OCI-LY7 (cell line): ENCODE data around the gene CD320. TPM values are rescaled to one million over a fixed set of nuclear protein-coding genes. Genes with fewer than 3 reads are reported as not detected.

Experiments
- BruUV-seq: library from RNA; stranded (reverse); fragments of 400-500 nt; replicated peaks from 2 replicates; lab custom pipeline; 2021; lab: Mats Ljungman, UMichigan
- CTCF ChIA-PET: fragments of 300-600 bp; sonication (Branson Sonifier 250); formaldehyde crosslinking; loops from one replicate; lab custom pipeline; 2022; ENCODE audit warnings: antibody characterized with exemption; ENCODE audit not compliant: unreplicated experiment; lab: Charles Lee
- POLR2A ChIA-PET: fragments of 300-600 bp; sonication (Branson Sonifier 250); formaldehyde crosslinking; loops from one replicate; lab custom pipeline; 2022; ENCODE audit warnings: antibody characterized with exemption; lab: Charles Lee
- DNase-seq: peaks from one replicate; pipeline ENCODE4 v3.0.0-alpha.2; 2015; ENCODE audit warnings: low spot score
- H2AFZ ChIP-seq: fragments of 200-600 bp; sonication (generic), shearing (Covaris generic); 2 replicates; pipeline ENCODE4 v1.6.1; 2014; ENCODE audit warnings: mild to moderate bottlenecking, antibody characterized with exemption, low read length, moderate library complexity
- H3K27ac ChIP-seq: fragments of 200-600 bp; sonication (generic); 2 replicates; pipeline ENCODE4 v1.5.1; 2014; ENCODE audit warnings: mixed run types, low read depth, mild to moderate bottlenecking, moderate library complexity, low read length, inconsistent platforms; ENCODE audit not compliant: poor library complexity, severe bottlenecking
- H3K36me3 ChIP-seq: fragments of 200-600 bp; sonication (generic); 2 replicates; pipeline ENCODE4 v1.6.1; 2014; ENCODE audit warnings: mild to moderate bottlenecking, antibody characterized with exemption, low read length, moderate library complexity, mixed read lengths; ENCODE audit not compliant: insufficient read depth
- H3K4me1 ChIP-seq: fragments of 200-600 bp; sonication (generic); 2 replicates; pipeline ENCODE4 v1.5.1; 2014; ENCODE audit warnings: mild to moderate bottlenecking, low read length; ENCODE audit not compliant: insufficient read depth, poor library complexity, severe bottlenecking
- H3K4me2 ChIP-seq: fragments of 200-600 bp; sonication (generic); 2 replicates; pipeline ENCODE4 v1.6.1; 2014; ENCODE audit warnings: mild to moderate bottlenecking, low read length
- H3K4me3 ChIP-seq: fragments of 200-600 bp; sonication (generic); 2 replicates; pipeline ENCODE4 v1.5.1; 2014; ENCODE audit warnings: mild to moderate bottlenecking, low read depth, low read length; ENCODE audit not compliant: poor library complexity, severe bottlenecking
- H3K79me2 ChIP-seq: fragments of 200-600 bp; sonication (generic); 2 replicates; pipeline ENCODE4 v1.6.1; 2016; ENCODE audit warnings: low read depth, mild to moderate bottlenecking, low read length, moderate library complexity, mixed read lengths; ENCODE audit not compliant: insufficient read depth
- H3K9me2 ChIP-seq: fragments of 200-600 bp; sonication (generic); 2 replicates; pipeline ENCODE4 v1.6.1; 2016; ENCODE audit warnings: mild to moderate bottlenecking, low read length, mixed read lengths; ENCODE audit not compliant: insufficient read depth
- H3K9me3 ChIP-seq: fragments of 200-600 bp; sonication (generic); 2 replicates; pipeline ENCODE4 v1.6.1; 2014; ENCODE audit warnings: mild to moderate bottlenecking, mixed run types, low read length, mixed read lengths
- H4K20me1 ChIP-seq: fragments of 200-600 bp; sonication (generic); 2 replicates; pipeline ENCODE4 v1.6.1; 2014; ENCODE audit warnings: mild to moderate bottlenecking, antibody characterized with exemption, low read length, moderate library complexity, mixed read lengths; ENCODE audit not compliant: insufficient read depth
- EZH2phosphoT487 ChIP-seq: fragments of 200-600 bp; sonication (generic); IDR thresholded peaks from 2 replicates; pipeline ENCODE4 v1.6.1; 2018; ENCODE audit warnings: low read depth, borderline replicate concordance, mild to moderate bottlenecking, mixed run types, antibody characterized with exemption, low read length, moderate library complexity, mixed read lengths
- intact Hi-C: fragments of 100-400 bp; cut with micrococcal nuclease; formaldehyde crosslinking; loops from one replicate; pipeline ENCODE4 v1.10.0; 2022; ENCODE audit not compliant: unreplicated experiment
- total RNA-seq, 2 experiments: library from RNA; depleted of rRNA in 1 of 2; stranded (reverse); fragments of >200 nt in 1 of 2; shearing (Covaris generic) in 1 of 2; gene quantifications; 2 replicates each; pipeline ENCODE4 v1.2.3, GENCODE V29; 2014 to 2022
- TF ChIP-seq, protein P1 (sequence below): fragments of 200-600 bp; sonication (generic); conservative IDR thresholded peaks from 2 replicates; pipeline ENCODE4 v1.5.1; 2014; ENCODE audit warnings: mild to moderate bottlenecking, antibody characterized with exemption, low read length, moderate library complexity, mixed read lengths

The CD320 gene
- total RNA-seq, 2 experiments from 2014 or later, result 39.1 to 49.2 TPM

- H4K20me1 ChIP-seq, result no peaks in the 10 kb centered on the region
- DNase-seq, result no peak
- no peak overlapping the region for H3K4me3 ChIP-seq
- POLR2A ChIA-PET, result interaction anchor here (0.6 kb wide), 1 partner anchor 46 kb away, joined by 3 read pairs; no protein-coding TSS in a partner anchor
- intact Hi-C loops, result no loop called here
- peaks cover 35% of the 10 kb centered on the region for H3K36me3 ChIP-seq
- H2AFZ ChIP-seq, result no peak overlapping the region
- CTCF ChIA-PET, result no interaction called here
- H3K9me3 ChIP-seq, result no peaks in the 10 kb centered on the region
- TF ChIP-seq, protein P1, sequence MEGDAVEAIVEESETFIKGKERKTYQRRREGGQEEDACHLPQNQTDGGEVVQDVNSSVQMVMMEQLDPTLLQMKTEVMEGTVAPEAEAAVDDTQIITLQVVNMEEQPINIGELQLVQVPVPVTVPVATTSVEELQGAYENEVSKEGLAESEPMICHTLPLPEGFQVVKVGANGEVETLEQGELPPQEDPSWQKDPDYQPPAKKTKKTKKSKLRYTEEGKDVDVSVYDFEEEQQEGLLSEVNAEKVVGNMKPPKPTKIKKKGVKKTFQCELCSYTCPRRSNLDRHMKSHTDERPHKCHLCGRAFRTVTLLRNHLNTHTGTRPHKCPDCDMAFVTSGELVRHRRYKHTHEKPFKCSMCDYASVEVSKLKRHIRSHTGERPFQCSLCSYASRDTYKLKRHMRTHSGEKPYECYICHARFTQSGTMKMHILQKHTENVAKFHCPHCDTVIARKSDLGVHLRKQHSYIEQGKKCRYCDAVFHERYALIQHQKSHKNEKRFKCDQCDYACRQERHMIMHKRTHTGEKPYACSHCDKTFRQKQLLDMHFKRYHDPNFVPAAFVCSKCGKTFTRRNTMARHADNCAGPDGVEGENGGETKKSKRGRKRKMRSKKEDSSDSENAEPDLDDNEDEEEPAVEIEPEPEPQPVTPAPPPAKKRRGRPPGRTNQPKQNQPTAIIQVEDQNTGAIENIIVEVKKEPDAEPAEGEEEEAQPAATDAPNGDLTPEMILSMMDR, result no peak
- no peak for TF ChIP-seq EZH2phosphoT487
- BruUV-seq, result no TSS peak
- H3K79me2 ChIP-seq, result no peaks in the 10 kb centered on the region
- no peak overlapping the region for H3K4me2 ChIP-seq
- no peaks in the 10 kb centered on the region for H3K4me1 ChIP-seq
- H3K27ac ChIP-seq, result no peak overlapping the region
- H3K9me2 ChIP-seq, result no peaks in the 10 kb centered on the region
Measured at GRCh38 chr19:8256276-8257051, 51.7 kb downstream of the CD320 start.

DNA sequence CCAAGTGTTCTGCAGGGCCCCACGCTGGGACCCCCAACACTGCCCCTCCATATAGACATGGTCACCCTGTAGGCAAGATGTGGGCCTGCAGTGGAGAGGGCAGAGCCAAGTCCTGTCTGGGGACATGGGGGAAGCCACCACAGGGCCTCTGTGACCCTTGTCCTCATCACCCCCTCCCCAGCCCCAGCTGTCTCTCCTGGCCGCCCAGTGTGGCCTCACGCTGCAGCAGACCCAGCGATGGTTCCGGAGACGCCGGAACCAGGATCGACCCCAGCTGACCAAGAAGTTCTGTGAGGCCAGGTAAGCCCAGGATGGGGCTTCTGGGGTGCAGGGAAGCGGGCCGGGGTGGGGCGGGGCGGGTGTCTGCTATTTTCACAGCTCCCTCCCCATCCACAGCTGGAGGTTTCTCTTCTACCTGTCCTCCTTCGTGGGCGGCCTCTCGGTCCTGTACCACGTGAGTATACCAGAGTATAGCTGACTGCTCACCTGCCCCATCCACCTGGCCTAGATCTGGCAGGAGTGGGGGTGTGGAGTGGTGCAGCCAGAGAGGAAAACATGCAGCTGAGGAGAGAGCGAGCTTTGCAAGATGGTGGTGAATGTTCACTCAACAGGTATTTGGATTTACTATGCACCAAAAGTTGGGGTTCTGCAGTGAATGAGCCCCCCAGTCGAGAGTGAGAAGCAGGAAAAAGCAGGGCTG, 52.6 kb downstream of the CD320 start:
- Histone ChIP-seq H3K4me3 (no peak overlapping the region), H4K20me1 (no peaks in the 10 kb centered on the region), H3K4me1 (no peaks in the 10 kb centered on the region), H3K79me2 (no peaks in the 10 kb centered on the region), H3K9me3 (no peaks in the 10 kb centered on the region), H3K27ac (no peak overlapping the region), H2AFZ (no peak overlapping the region), H3K9me2 (no peaks in the 10 kb centered on the region), H3K36me3 (peaks cover 29% of the 10 kb centered on the region), H3K4me2 (no peak overlapping the region)
- no TSS peak for BruUV-seq
- intact Hi-C loops, result no loop called here
- ChIA-PET CTCF (no interaction called here), POLR2A (interaction anchor here (0.6 kb wide), 1 partner anchor 145 kb away, joined by 3 read pairs; no protein-coding TSS in a partner anchor)
- DNase-seq, result no peak
- TF ChIP-seq, protein P1, result no peak
- TF ChIP-seq EZH2phosphoT487, result no peak
